ENCODE data around the gene BANK1. TPM values are rescaled to one million over a fixed set of nuclear protein-coding genes. Genes with fewer than 3 reads are reported as not detected.

Gene BANK1
- total and polyA plus RNA-seq, 8 donors = 0.31 to 24.3 (median 2.1) TPM; not detected in 1

GRCh38 chr4:102007959-102008425, 217.5 kb downstream of the BANK1 start:
- 87 to 93% (median 92%) methylated on average over 2 of the region's 2 CpGs for WGBS, 5 donors
- intact Hi-C loops (cut with DNase I; ENCODE audit: low total_unique reads) = no loop called here
- TF ChIP-seq POLR2AphosphoS5 (IDR thresholded peaks at IDR 0.05) (no peak), POLR2A (IDR thresholded peaks at IDR 0.05) (no peak), CTCF (IDR thresholded peaks at IDR 0.05) (no peak), EP300 (IDR thresholded peaks at IDR 0.05) (no peak)

GRCh38 chr4:102008711-102009110, 218.2 kb downstream of the BANK1 start:
- H3K4me1 ChIP-seq = no peaks in the 10 kb centered on the region
- no peaks in the 10 kb centered on the region for H3K9me3 ChIP-seq
- no peak overlapping the region for H3K4me3 ChIP-seq
- TF ChIP-seq POLR2A (IDR thresholded peaks at IDR 0.05) (no peak), POLR2AphosphoS5 (IDR thresholded peaks at IDR 0.05) (no peak), EP300 (IDR thresholded peaks at IDR 0.05) (no peak), CTCF (IDR thresholded peaks at IDR 0.05) (no peak)
- no peaks in the 10 kb centered on the region for H3K27me3 ChIP-seq
- no peak for DNase-seq
- 78 to 93% (median 88%) methylated on average over 3 of the region's 3 CpGs for WGBS, 5 donors
- no peaks in the 10 kb centered on the region for H3K36me3 ChIP-seq
- H3K27ac ChIP-seq = no peak overlapping the region
- intact Hi-C loops (cut with DNase I; ENCODE audit: low total_unique reads) = no loop called here

More at GRCh38 chr4:102007959-102008425, 217.5 kb downstream of the BANK1 start:
- DNase-seq = no peak
- no peaks in the 10 kb centered on the region for H3K36me3 ChIP-seq
- no peak overlapping the region for H3K4me3 ChIP-seq
- H3K27ac ChIP-seq = no peak overlapping the region
- H3K4me1 ChIP-seq = no peaks in the 10 kb centered on the region
- H3K9me3 ChIP-seq = no peaks in the 10 kb centered on the region
- H3K27me3 ChIP-seq = no peaks in the 10 kb centered on the region

GRCh38 chr4:102022343-102022742, 231.8 kb downstream of the BANK1 start:
- Histone ChIP-seq H3K4me3 (no peak overlapping the region), H3K27ac (no peak overlapping the region), H3K36me3 (no peaks in the 10 kb centered on the region), H3K9me3 (no peaks in the 10 kb centered on the region), H3K4me1 (no peaks in the 10 kb centered on the region), H3K27me3 (no peaks in the 10 kb centered on the region)
- DNase-seq = no peak
- intact Hi-C loops (cut with DNase I; ENCODE audit: low total_unique reads) = no loop called here
- WGBS, 5 donors = 75 to 86% (median 85%) methylated on average over 2 of the region's 2 CpGs
- no peak for TF ChIP-seq POLR2AphosphoS5 (IDR thresholded peaks at IDR 0.05)
- no peak for TF ChIP-seq POLR2A (IDR thresholded peaks at IDR 0.05)
- no peak for TF ChIP-seq EP300 (IDR thresholded peaks at IDR 0.05)
- TF ChIP-seq CTCF (IDR thresholded peaks at IDR 0.05) = no peak

GRCh38 chr4:102027961-102028360, 237.4 kb downstream of the BANK1 start:
- no peak overlapping the region for H3K27ac ChIP-seq
- no peaks in the 10 kb centered on the region for H3K4me1 ChIP-seq
- TF ChIP-seq POLR2AphosphoS5 (IDR thresholded peaks at IDR 0.05) (no peak), EP300 (IDR thresholded peaks at IDR 0.05) (no peak), POLR2A (IDR thresholded peaks at IDR 0.05) (no peak), CTCF (IDR thresholded peaks at IDR 0.05) (no peak)
- 91 to 96% (median 93%) methylated on average over 4 of the region's 4 CpGs for WGBS, 5 donors
- no peaks in the 10 kb centered on the region for H3K27me3 ChIP-seq
- H3K9me3 ChIP-seq = no peaks in the 10 kb centered on the region
- intact Hi-C loops (cut with DNase I; ENCODE audit: low total_unique reads) = no loop called here
- DNase-seq = no peak
- no peak overlapping the region for H3K4me3 ChIP-seq
- no peaks in the 10 kb centered on the region for H3K36me3 ChIP-seq

All from stomach (tissue), 9 donors.